C4-2B (cell line): Measurements from ENCODE around the gene INHBE.

Experiments used
- CTCF ChIP-seq: fragments of 450-650 bp; conservative IDR thresholded peaks from 2 replicates; pipeline ENCODE4 v1.5.1; 2017; ENCODE audit warnings: mild to moderate bottlenecking
- ZFX ChIP-seq: fragments of 450-650 bp; IDR thresholded peaks from 2 replicates; pipeline ENCODE4 v1.6.1; 2017

GRCh38 chr12:57462912-57463253 is 7.8 kb downstream of the INHBE start:
- TF ChIP-seq CTCF (no peak; the same call in none of the 2 replicates), ZFX (no peak)
